ENCODE measurements around the gene DZIP1L. TPM values are rescaled to one million over a fixed set of nuclear protein-coding genes. Genes with fewer than 3 reads are reported as not detected.

The DZIP1L gene
- total RNA-seq, 5 donors from 2014 or later (not counting 1 experiment from before 2014, with no cell fraction given): not detected

DNA sequence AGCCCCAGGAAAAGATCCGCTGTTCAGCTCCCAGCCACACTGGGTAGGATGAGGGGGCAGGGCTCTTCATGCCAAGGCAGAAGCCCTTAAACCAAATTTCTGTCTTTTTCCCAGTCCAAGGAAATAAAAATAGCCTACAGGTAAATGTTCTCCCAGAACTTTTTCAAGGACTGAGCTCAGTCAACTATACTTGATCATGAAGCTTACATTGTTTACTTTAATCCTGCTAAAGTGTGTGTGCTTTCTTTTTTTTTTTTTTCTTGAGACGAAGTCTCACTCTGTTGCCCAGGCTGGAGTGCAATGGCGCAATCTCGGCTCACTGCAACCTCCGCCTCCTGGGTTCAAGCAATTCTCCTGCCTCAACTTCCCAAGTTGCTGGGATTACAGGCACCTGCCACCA, 87.6 kb downstream of the DZIP1L start:
- no peak for DNase-seq
- H3K36me3 Mint-ChIP-seq: no peaks in the 10 kb centered on the region
- no peaks in the 10 kb centered on the region for H3K4me1 Mint-ChIP-seq
- no peaks in the 10 kb centered on the region for H3K9me3 Mint-ChIP-seq
- H3K36me3 ChIP-seq (ENCODE audit: control insufficient read depth in 2 of 2, extremely low read depth in 1 of 2, insufficient read depth in 1 of 2, low read length in 1 of 2): no peaks in the 10 kb centered on the region
- H3K4me3 ChIP-seq (ENCODE audit: control insufficient read depth in 1 of 2, extremely low read depth in 1 of 2, low read length in 1 of 2): no peak overlapping the region
- no peak for ATAC-seq (replicated peaks in 1 of 4)
- no CpG with 5 or more reads among the region's 5 CpGs for whole genome bisulfite sequencing (ENCODE audit: insufficient coverage)
- H3K4me3 Mint-ChIP-seq: no peak overlapping the region
- H3K9me3 ChIP-seq: no peaks in the 10 kb centered on the region
- H3K27ac ChIP-seq (ENCODE audit: low read length): no peak overlapping the region
- H3K27me3 ChIP-seq (replicated peaks in 1 of 2; ENCODE audit: control insufficient read depth in 2 of 2, extremely low read depth in 1 of 2, insufficient read depth in 2 of 2, low read length in 1 of 2): peaks cover 0 to 13% of the 10 kb centered on the region in 2 experiments
- ChIA-PET CTCF (interaction anchor here in 1 of 2 donors (0.5 kb wide), 1 partner anchor 681 kb away, joined by 3 read pairs; no protein-coding TSS in a partner anchor), POLR2A (no interaction called here)
- H3K4me1 ChIP-seq (ENCODE audit: control insufficient read depth in 1 of 2, extremely low read depth in 1 of 2, insufficient read depth in 2 of 2, low read length in 2 of 2): no peaks in the 10 kb centered on the region
- peaks cover 12 to 31% of the 10 kb centered on the region in 2 donors for H3K27me3 Mint-ChIP-seq
- H3K27ac Mint-ChIP-seq: no peak overlapping the region

DNA sequence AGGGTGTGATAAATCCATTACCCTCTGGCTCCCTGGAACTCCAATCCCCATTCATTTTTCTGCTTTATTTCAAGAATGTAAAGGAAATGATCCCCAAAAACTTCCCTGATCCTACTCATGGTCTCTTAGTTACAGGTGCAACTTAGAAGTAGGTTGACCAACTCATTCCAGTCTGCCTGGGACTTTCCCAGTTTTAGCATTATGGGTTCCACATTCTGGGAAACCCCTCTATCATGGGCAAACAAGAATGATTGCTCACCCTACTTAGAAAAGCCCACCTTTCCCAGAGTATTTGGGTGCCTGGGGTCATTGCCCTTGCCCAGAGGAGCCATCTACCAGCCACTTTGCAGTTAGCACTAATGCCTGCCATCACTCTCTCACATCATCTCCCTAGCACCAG, 89.9 kb downstream of the DZIP1L start:
- ChIA-PET CTCF (interaction anchor here in 1 of 2 donors (0.7 kb wide), 1 partner anchor 10 kb away, joined by 3 read pairs; no protein-coding TSS in a partner anchor), POLR2A (no interaction called here)
- peaks cover 0 to 11% of the 10 kb centered on the region in 2 experiments for H3K27me3 ChIP-seq (replicated peaks in 1 of 2; ENCODE audit: control insufficient read depth in 2 of 2, extremely low read depth in 1 of 2, insufficient read depth in 2 of 2, low read length in 1 of 2)
- no peak overlapping the region for H3K4me3 ChIP-seq (ENCODE audit: control insufficient read depth in 1 of 2, extremely low read depth in 1 of 2, low read length in 1 of 2)
- no peak for ATAC-seq (replicated peaks in 1 of 4)
- no peaks in the 10 kb centered on the region for H3K4me1 Mint-ChIP-seq
- no peak overlapping the region for H3K27ac ChIP-seq (ENCODE audit: low read length)
- no peak overlapping the region for H3K4me3 Mint-ChIP-seq
- no peaks in the 10 kb centered on the region for H3K36me3 ChIP-seq (ENCODE audit: control insufficient read depth in 2 of 2, extremely low read depth in 1 of 2, insufficient read depth in 1 of 2, low read length in 1 of 2)
- no peaks in the 10 kb centered on the region for H3K9me3 Mint-ChIP-seq
- H3K27me3 Mint-ChIP-seq: peaks cover 7 to 26% of the 10 kb centered on the region in 2 donors
- no peak overlapping the region for H3K27ac Mint-ChIP-seq
- no peaks in the 10 kb centered on the region for H3K9me3 ChIP-seq
- no peaks in the 10 kb centered on the region for H3K36me3 Mint-ChIP-seq
- DNase-seq: no peak
- H3K4me1 ChIP-seq (ENCODE audit: control insufficient read depth in 1 of 2, extremely low read depth in 1 of 2, insufficient read depth in 2 of 2, low read length in 2 of 2): no peaks in the 10 kb centered on the region

DNA sequence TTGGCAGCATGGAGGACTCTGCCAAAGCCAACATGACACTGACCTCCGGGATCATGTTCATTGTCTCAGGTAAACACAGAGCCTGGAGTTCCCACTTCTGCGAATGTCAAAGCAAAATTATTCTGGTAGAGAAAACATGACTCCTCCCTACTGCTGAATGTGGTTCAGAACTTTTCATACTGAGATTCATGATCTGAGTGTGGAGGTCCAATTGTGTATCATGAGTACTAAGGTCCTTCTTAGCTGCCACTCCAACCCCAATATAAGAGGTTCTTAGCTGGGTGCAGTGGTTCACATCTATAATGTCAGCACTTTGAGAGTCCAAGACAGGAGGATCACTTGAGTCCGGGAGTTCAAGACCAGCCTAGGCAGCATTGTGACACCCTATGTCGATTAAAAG, 91.7 kb downstream of the DZIP1L start:
- CTCF ChIA-PET: no interaction called here
- Histone ChIP-seq H3K4me1 (ENCODE audit: control insufficient read depth in 1 of 2, extremely low read depth in 1 of 2, insufficient read depth in 2 of 2, low read length in 2 of 2) (no peaks in the 10 kb centered on the region), H3K4me3 (ENCODE audit: control insufficient read depth in 1 of 2, extremely low read depth in 1 of 2, low read length in 1 of 2) (no peak overlapping the region), H3K27ac (ENCODE audit: low read length) (no peak overlapping the region), H3K9me3 (no peaks in the 10 kb centered on the region), H3K36me3 (ENCODE audit: control insufficient read depth in 2 of 2, extremely low read depth in 1 of 2, insufficient read depth in 1 of 2, low read length in 1 of 2) (no peaks in the 10 kb centered on the region), H3K27me3 (replicated peaks in 1 of 2; ENCODE audit: control insufficient read depth in 2 of 2, extremely low read depth in 1 of 2, insufficient read depth in 2 of 2, low read length in 1 of 2) (peaks cover 0 to 8% of the 10 kb centered on the region in 2 experiments)
- no peak for ATAC-seq (replicated peaks in 1 of 4)
- Mint-ChIP-seq H3K4me3 (no peak overlapping the region), H3K27me3 (peaks cover 7 to 26% of the 10 kb centered on the region in 2 donors), H3K9me3 (no peaks in the 10 kb centered on the region), H3K27ac (no peak overlapping the region), H3K36me3 (no peaks in the 10 kb centered on the region), H3K4me1 (no peaks in the 10 kb centered on the region)
- DNase-seq: no peak
- 79% methylated on average over 1 of the region's 4 CpGs for WGBS (ENCODE audit: insufficient coverage)
- POLR2A ChIA-PET: no interaction called here

DNA sequence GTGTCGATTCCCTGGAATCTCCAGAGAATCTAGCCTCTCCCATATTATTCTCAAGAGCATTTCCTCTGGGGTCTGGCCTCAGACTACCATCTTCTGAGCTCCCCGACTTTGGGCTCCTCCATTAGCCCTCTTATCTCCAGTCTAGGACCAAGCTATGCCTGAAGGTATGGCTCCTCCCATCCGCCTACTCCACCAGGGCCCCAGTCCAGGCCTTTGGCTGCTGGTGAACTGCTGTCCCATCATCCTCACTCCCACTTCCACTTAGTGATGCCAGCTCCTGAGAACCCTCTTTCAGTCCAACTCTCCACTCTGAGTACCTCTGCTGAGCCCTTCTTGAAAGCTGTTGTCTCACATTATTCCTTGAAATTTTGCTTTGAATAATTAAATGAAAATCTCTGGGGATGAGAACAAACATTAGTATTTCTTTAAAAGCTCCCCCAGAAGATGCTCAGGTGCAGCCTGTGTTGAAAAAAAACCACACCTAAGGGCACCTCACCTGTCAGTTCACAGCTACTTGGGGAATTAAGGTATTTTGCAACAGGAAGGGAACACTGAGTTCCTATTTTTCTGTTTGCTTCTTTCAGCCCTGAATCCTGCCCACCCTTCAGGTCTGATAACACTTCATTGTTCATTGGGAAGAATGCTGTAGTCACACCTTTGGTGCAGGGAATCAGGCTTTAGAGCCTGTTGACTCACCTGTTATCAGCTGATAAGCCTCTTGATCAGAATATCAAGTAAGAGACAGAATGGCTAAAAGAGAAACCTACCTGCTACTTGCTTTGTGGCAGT, 95.9 kb downstream of the DZIP1L start:
- no peaks in the 10 kb centered on the region for H3K36me3 Mint-ChIP-seq
- H3K9me3 Mint-ChIP-seq: no peaks in the 10 kb centered on the region
- ChIA-PET POLR2A (no interaction called here), CTCF (no interaction called here)
- no peak overlapping the region for H3K4me3 ChIP-seq (ENCODE audit: control insufficient read depth in 1 of 2, extremely low read depth in 1 of 2, low read length in 1 of 2)
- ATAC-seq (replicated peaks in 1 of 4) (no peak), DNase-seq (no peak)
- no peak overlapping the region for H3K4me3 Mint-ChIP-seq
- H3K27me3 ChIP-seq (replicated peaks in 1 of 2; ENCODE audit: control insufficient read depth in 2 of 2, extremely low read depth in 1 of 2, insufficient read depth in 2 of 2, low read length in 1 of 2): no peaks in the 10 kb centered on the region
- no peaks in the 10 kb centered on the region for H3K4me1 ChIP-seq (ENCODE audit: control insufficient read depth in 1 of 2, extremely low read depth in 1 of 2, insufficient read depth in 2 of 2, low read length in 2 of 2)
- no peaks in the 10 kb centered on the region for H3K9me3 ChIP-seq
- WGBS (ENCODE audit: insufficient coverage): 81% methylated on average over 3 of the region's 3 CpGs
- H3K27ac ChIP-seq (ENCODE audit: low read length): no peak overlapping the region
- peaks cover 0 to 3% of the 10 kb centered on the region in 2 donors for H3K27me3 Mint-ChIP-seq
- no peak overlapping the region for H3K27ac Mint-ChIP-seq
- no peaks in the 10 kb centered on the region for H3K36me3 ChIP-seq (ENCODE audit: control insufficient read depth in 2 of 2, extremely low read depth in 1 of 2, insufficient read depth in 1 of 2, low read length in 1 of 2)
- H3K4me1 Mint-ChIP-seq: no peaks in the 10 kb centered on the region

DNA sequence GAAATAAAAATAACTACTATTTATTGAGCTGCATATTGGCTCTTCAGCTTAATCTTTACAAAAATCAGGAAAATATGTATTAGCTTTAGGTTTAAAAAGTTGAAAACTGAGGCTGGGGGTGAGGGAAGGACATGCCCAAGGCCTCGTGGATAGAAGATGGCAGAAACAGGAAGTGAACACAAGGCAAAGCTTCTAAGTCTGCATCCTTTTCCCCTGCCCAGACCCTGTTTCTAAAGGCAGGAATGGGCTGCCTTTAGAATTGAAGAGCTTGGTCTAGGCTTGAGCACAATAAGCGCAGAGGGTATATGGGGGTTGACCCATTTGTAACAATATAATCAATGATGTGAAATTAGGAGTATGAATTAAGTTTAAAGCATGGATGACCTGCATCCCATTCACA, 99.3 kb downstream of the DZIP1L start:
- Mint-ChIP-seq H3K27ac (no peak overlapping the region), H3K4me1 (no peaks in the 10 kb centered on the region), H3K36me3 (no peaks in the 10 kb centered on the region), H3K27me3 (peaks cover 3 to 6% of the 10 kb centered on the region in 2 donors), H3K4me3 (no peak overlapping the region), H3K9me3 (no peaks in the 10 kb centered on the region)
- Histone ChIP-seq H3K4me3 (ENCODE audit: control insufficient read depth in 1 of 2, extremely low read depth in 1 of 2, low read length in 1 of 2) (no peak overlapping the region), H3K4me1 (ENCODE audit: control insufficient read depth in 1 of 2, extremely low read depth in 1 of 2, insufficient read depth in 2 of 2, low read length in 2 of 2) (no peaks in the 10 kb centered on the region), H3K9me3 (no peaks in the 10 kb centered on the region), H3K27ac (ENCODE audit: low read length) (no peak overlapping the region), H3K36me3 (ENCODE audit: control insufficient read depth in 2 of 2, extremely low read depth in 1 of 2, insufficient read depth in 1 of 2, low read length in 1 of 2) (no peaks in the 10 kb centered on the region), H3K27me3 (replicated peaks in 1 of 2; ENCODE audit: control insufficient read depth in 2 of 2, extremely low read depth in 1 of 2, insufficient read depth in 2 of 2, low read length in 1 of 2) (no peaks in the 10 kb centered on the region)
- 33% methylated on average over 1 of the region's 2 CpGs for WGBS (ENCODE audit: insufficient coverage)
- ATAC-seq (replicated peaks in 1 of 4) (no peak), DNase-seq (no peak)
- POLR2A ChIA-PET: interaction anchor here in 1 of 2 donors (0.6 kb wide), 1 partner anchor 1260 kb away, joined by 3 read pairs; no protein-coding TSS in a partner anchor
- CTCF ChIA-PET: interaction anchor here in 1 of 2 donors (0.6 kb wide), 1 partner anchor 38 kb away, joined by 3 read pairs; no protein-coding TSS in a partner anchor

DNA sequence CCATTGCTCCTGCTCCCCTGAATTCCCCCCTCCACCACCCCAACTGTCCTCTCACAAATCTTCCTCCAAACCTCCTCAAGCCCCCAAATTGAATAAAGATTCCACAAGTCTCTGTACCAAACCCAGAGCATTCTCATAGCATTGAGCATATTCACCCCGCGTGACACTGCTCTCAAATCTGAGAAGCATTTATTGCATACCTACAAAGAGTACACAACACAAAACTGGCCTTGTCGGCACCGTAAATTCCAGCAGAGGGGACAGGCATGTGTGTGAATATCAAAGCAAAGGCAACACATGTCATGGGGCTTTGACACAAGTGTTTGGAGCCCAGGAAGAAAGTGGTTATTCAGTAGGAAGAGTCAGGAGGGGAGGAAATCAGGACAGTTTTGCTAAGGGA, 102.9 kb downstream of the DZIP1L start:
- no peak overlapping the region for H3K4me3 Mint-ChIP-seq
- 96% methylated on average over 4 of the region's 4 CpGs for WGBS (ENCODE audit: insufficient coverage)
- POLR2A ChIA-PET: no interaction called here
- no peaks in the 10 kb centered on the region for H3K9me3 Mint-ChIP-seq
- H3K27me3 ChIP-seq (replicated peaks in 1 of 2; ENCODE audit: control insufficient read depth in 2 of 2, extremely low read depth in 1 of 2, insufficient read depth in 2 of 2, low read length in 1 of 2): no peaks in the 10 kb centered on the region
- no peak for DNase-seq
- H3K27me3 Mint-ChIP-seq: peaks cover 6% of the 10 kb centered on the region in 2 donors
- H3K27ac ChIP-seq (ENCODE audit: low read length): no peak overlapping the region
- H3K27ac Mint-ChIP-seq: no peak overlapping the region
- no peaks in the 10 kb centered on the region for H3K9me3 ChIP-seq
- no peak for ATAC-seq (replicated peaks in 1 of 4)
- no peak overlapping the region for H3K4me3 ChIP-seq (ENCODE audit: control insufficient read depth in 1 of 2, extremely low read depth in 1 of 2, low read length in 1 of 2)
- H3K36me3 ChIP-seq (ENCODE audit: control insufficient read depth in 2 of 2, extremely low read depth in 1 of 2, insufficient read depth in 1 of 2, low read length in 1 of 2): no peaks in the 10 kb centered on the region
- no peaks in the 10 kb centered on the region for H3K36me3 Mint-ChIP-seq
- CTCF ChIA-PET: no interaction called here
- H3K4me1 Mint-ChIP-seq: no peaks in the 10 kb centered on the region
- no peaks in the 10 kb centered on the region for H3K4me1 ChIP-seq (ENCODE audit: control insufficient read depth in 1 of 2, extremely low read depth in 1 of 2, insufficient read depth in 2 of 2, low read length in 2 of 2)
